Prostate gland (tissue), 2 donors: ENCODE results near the gene CCNJL.

ENCODE experiments used
- POLR2A ChIP-seq: fragments of 450-650 bp; IDR thresholded peaks from one replicate; pipeline ENCODE4 v1.6.1; 2016; ENCODE audit warnings: antibody characterized with exemption, mild to moderate bottlenecking
- POLR2AphosphoS5 ChIP-seq: sonication (generic); formaldehyde crosslinking; IDR thresholded peaks from one replicate; pipeline ENCODE4 v1.6.1; 2017; ENCODE audit warnings: antibody characterized with exemption
- TF ChIP-seq, protein P1 (sequence below), 4 experiments: fragments of 200-600 bp in 2 of 4; fragments of 450-650 bp in 2 of 4; sonication (generic) in 2 of 4; IDR thresholded peaks; 1 replicate in 3 of 4; 2 replicates in 1 of 4; pipeline ENCODE4 v1.5.1; 2016 to 2019; ENCODE audit warnings: antibody characterized with exemption in 4 of 4, mild to moderate bottlenecking in 2 of 4, moderate library complexity in 2 of 4

DNA sequence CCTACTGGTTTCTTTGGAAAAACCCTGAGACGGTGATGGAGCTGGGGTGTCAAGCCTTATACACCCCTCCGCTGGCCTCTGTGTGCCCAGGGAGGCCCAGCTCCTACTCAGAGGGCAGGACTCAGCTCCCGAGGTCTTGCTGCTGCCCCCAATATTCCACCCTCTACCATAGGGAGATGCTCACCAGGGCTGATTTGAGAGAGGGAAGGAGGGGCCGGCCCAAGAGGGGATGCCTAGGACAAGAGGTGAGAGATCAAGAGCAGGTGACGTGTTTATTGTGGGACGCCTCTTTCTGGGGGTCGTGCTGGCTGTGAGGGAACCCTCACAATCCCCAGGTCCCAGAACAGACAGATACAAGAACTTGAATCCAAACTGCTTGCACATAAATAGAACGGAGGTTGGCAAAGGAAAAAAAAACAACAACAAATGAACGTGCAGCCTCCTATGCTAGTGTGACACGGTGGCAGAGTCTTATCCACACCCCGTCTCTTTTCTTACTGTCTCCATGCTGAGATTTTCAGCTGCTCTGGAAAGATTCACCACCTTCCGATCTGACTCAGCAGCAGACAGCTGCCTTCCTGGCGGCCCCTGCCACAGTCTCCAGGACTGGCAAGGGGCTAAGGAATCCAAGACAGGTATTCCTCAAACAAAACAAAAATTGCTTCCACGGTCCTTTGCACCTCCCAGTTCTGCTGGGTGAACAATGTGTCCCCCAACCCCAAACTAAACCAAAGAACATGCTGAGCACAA lies 60.8 kb downstream of the CCNJL start:
- TF ChIP-seq POLR2AphosphoS5, result no peak
- no peak for TF ChIP-seq POLR2A
- TF ChIP-seq, protein P1, sequence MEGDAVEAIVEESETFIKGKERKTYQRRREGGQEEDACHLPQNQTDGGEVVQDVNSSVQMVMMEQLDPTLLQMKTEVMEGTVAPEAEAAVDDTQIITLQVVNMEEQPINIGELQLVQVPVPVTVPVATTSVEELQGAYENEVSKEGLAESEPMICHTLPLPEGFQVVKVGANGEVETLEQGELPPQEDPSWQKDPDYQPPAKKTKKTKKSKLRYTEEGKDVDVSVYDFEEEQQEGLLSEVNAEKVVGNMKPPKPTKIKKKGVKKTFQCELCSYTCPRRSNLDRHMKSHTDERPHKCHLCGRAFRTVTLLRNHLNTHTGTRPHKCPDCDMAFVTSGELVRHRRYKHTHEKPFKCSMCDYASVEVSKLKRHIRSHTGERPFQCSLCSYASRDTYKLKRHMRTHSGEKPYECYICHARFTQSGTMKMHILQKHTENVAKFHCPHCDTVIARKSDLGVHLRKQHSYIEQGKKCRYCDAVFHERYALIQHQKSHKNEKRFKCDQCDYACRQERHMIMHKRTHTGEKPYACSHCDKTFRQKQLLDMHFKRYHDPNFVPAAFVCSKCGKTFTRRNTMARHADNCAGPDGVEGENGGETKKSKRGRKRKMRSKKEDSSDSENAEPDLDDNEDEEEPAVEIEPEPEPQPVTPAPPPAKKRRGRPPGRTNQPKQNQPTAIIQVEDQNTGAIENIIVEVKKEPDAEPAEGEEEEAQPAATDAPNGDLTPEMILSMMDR (IDR thresholded peaks at IDR 0.05), result no peak
